Small intestine (tissue), 7 donors: Measurements from ENCODE around the gene MYL5. TPM values are rescaled to one million over a fixed set of nuclear protein-coding genes. Genes with fewer than 3 reads are reported as not detected.

Source experiments
- DNase-seq, 2 donors: peaks; one replicate each; pipeline versions ENCODE4 v3.0.0 to v3.0.0-alpha.2; 2013
- FAIRE-seq: peaks from 2 replicates; lab custom pipeline; 2012; peaks lifted over from hg19 to GRCh38; lab: Jason Lieb, UNC
- H3K27ac ChIP-seq, 3 donors: one replicate each; pipeline ENCODE4 v1.5.1; 2013; ENCODE audit warnings: low read length in 2 of 3, mild to moderate bottlenecking in 2 of 3, control low read depth in 1 of 3, inconsistent platforms in 1 of 3, low read depth in 1 of 3, moderate library complexity in 1 of 3
- H3K27me3 ChIP-seq, 3 donors: one replicate each; pipeline ENCODE4 v1.6.1; 2013; ENCODE audit warnings: low read length in 3 of 3, inconsistent platforms in 1 of 3; ENCODE audit not compliant: control insufficient read depth in 3 of 3, insufficient read depth in 3 of 3
- H3K36me3 ChIP-seq, 3 donors: one replicate each; pipeline ENCODE4 v1.6.1; 2013; ENCODE audit warnings: low read length in 3 of 3, inconsistent platforms in 1 of 3, low read depth in 1 of 3, mild to moderate bottlenecking in 1 of 3, moderate library complexity in 1 of 3; ENCODE audit not compliant: control insufficient read depth in 3 of 3, insufficient read depth in 2 of 3
- H3K4me1 ChIP-seq, 3 donors: one replicate each; pipeline ENCODE4 v1.6.1; 2013; ENCODE audit warnings: low read length in 2 of 3, inconsistent platforms in 1 of 3, low read depth in 1 of 3, mild to moderate bottlenecking in 1 of 3, moderate library complexity in 1 of 3; ENCODE audit not compliant: control insufficient read depth in 3 of 3, insufficient read depth in 2 of 3
- H3K4me3 ChIP-seq, 3 donors: one replicate each; pipeline ENCODE4 v1.5.1; 2013; ENCODE audit warnings: low read length in 3 of 3, control low read depth in 1 of 3, inconsistent platforms in 1 of 3, low read depth in 1 of 3, mild to moderate bottlenecking in 1 of 3, moderate library complexity in 1 of 3
- H3K9me3 ChIP-seq, 2 donors: one replicate each; pipeline ENCODE4 v1.6.1; 2013; ENCODE audit warnings: low read depth in 1 of 2, low read length in 1 of 2; ENCODE audit not compliant: control insufficient read depth in 2 of 2, insufficient read depth in 1 of 2
- WGBS, 3 donors: extraction: QIAGEN DNeasy Blood & Tissue Kit; methylation state at CpG; one replicate each; pipeline ENCODE4 v1.1.7; 2013; 5-methylcytosine and 5-hydroxymethylcytosine counted together
- polyA plus RNA-seq, 4 donors: library from polyadenylated mRNA; stranded (reverse) in 3 of 4; unstranded in 1 of 4; fragments of 200-250 nt in 3 of 4; fragments of 120-200 nt in 1 of 4; gene quantifications; one replicate each; pipeline versions ENCODE4 v1.2.1 to v1.2.3, GENCODE V29; 2013
- donor health status: healthy with polysubstance abuse.
- donor health status: control.
- donor health status: control.
- donor health status: Bipolar disorder and iron deficiency.
- donor health status: healthy.

Gene MYL5
- polyA plus RNA-seq, 4 donors = 36.1 to 316 (median 159) TPM

- Histone ChIP-seq H3K4me1 (no peaks in the 10 kb centered on the region), H3K27me3 (no peaks in the 10 kb centered on the region), H3K36me3 (no peaks in the 10 kb centered on the region), H3K4me3 (no peak overlapping the region), H3K27ac (no peak overlapping the region), H3K9me3 (peaks cover 0 to 13% of the 10 kb centered on the region in 2 donors)
- DNase-seq = no peak
- FAIRE-seq = no peak
- 84 to 88% (median 84%) methylated on average over 21 to 27 of the region's 27 CpGs for WGBS, 3 donors
Observed at GRCh38 chr4:628821-629635, 45.3 kb upstream of the MYL5 start.

- H3K4me3 ChIP-seq = no peak overlapping the region
- no peaks in the 10 kb centered on the region for H3K4me1 ChIP-seq
- peaks cover 0 to 13% of the 10 kb centered on the region in 2 donors for H3K9me3 ChIP-seq
- DNase-seq = no peak
- FAIRE-seq = no peak
- no peaks in the 10 kb centered on the region for H3K36me3 ChIP-seq
- H3K27me3 ChIP-seq = no peaks in the 10 kb centered on the region
- H3K27ac ChIP-seq = no peak overlapping the region
- WGBS, 3 donors = 82 to 88% (median 86%) methylated on average over 9 of the region's 9 CpGs
Observed at GRCh38 chr4:629636-629914, 44.8 kb upstream of the MYL5 start.

GRCh38 chr4:629915-630641, 44.3 kb upstream of the MYL5 start:
- DNase-seq = no peak
- H3K27ac ChIP-seq = no peak overlapping the region
- no peaks in the 10 kb centered on the region for H3K4me1 ChIP-seq
- peaks cover 0 to 13% of the 10 kb centered on the region in 2 donors for H3K9me3 ChIP-seq
- no peaks in the 10 kb centered on the region for H3K36me3 ChIP-seq
- no peak overlapping the region for H3K4me3 ChIP-seq
- no peak for FAIRE-seq
- WGBS, 3 donors = 24 to 52% (median 45%) methylated on average over 20 of the region's 20 CpGs
- H3K27me3 ChIP-seq = no peaks in the 10 kb centered on the region

- Histone ChIP-seq H3K27me3 (no peaks in the 10 kb centered on the region), H3K4me1 (no peaks in the 10 kb centered on the region)
- no peak for FAIRE-seq
Observed at GRCh38 chr4:630656-631055, 43.7 kb upstream of the MYL5 start.

GRCh38 chr4:632196-632790, 42.0 kb upstream of the MYL5 start:
- DNase-seq = no peak
- no peaks in the 10 kb centered on the region for H3K4me1 ChIP-seq
- H3K27me3 ChIP-seq = no peaks in the 10 kb centered on the region
- WGBS, 3 donors = 86 to 91% (median 89%) methylated on average over 16 of the region's 16 CpGs
- no peak overlapping the region for H3K4me3 ChIP-seq
- H3K36me3 ChIP-seq = no peaks in the 10 kb centered on the region
- H3K9me3 ChIP-seq = peaks cover 0 to 13% of the 10 kb centered on the region in 2 donors
- no peak overlapping the region for H3K27ac ChIP-seq
- no peak for FAIRE-seq

More at GRCh38 chr4:630656-631055, 43.7 kb upstream of the MYL5 start:
- 59 to 70% (median 63%) methylated on average over 6 to 9 of the region's 9 CpGs for WGBS, 3 donors
- Histone ChIP-seq H3K36me3 (no peaks in the 10 kb centered on the region), H3K27ac (no peak overlapping the region), H3K4me3 (no peak overlapping the region), H3K9me3 (peaks cover 0 to 13% of the 10 kb centered on the region in 2 donors)
- no peak for DNase-seq

GRCh38 chr4:632926-633325, 41.4 kb upstream of the MYL5 start:
- Histone ChIP-seq H3K27me3 (no peaks in the 10 kb centered on the region), H3K4me1 (no peaks in the 10 kb centered on the region), H3K4me3 (no peak overlapping the region), H3K27ac (no peak overlapping the region), H3K9me3 (peaks cover 0 to 13% of the 10 kb centered on the region in 2 donors), H3K36me3 (no peaks in the 10 kb centered on the region)
- WGBS, 3 donors = 74 to 98% (median 85%) methylated on average over 4 to 6 of the region's 6 CpGs
- DNase-seq = no peak
- no peak for FAIRE-seq

- H3K27me3 ChIP-seq = no peaks in the 10 kb centered on the region
- FAIRE-seq = no peak
Observed at GRCh38 chr4:633406-633805, 40.9 kb upstream of the MYL5 start.

GRCh38 chr4:633976-634598, 40.3 kb upstream of the MYL5 start:
- no peak overlapping the region for H3K27ac ChIP-seq
- no peaks in the 10 kb centered on the region for H3K36me3 ChIP-seq
- H3K27me3 ChIP-seq = no peaks in the 10 kb centered on the region
- no peak overlapping the region for H3K4me3 ChIP-seq
- DNase-seq (no peak), FAIRE-seq (no peak)
- H3K4me1 ChIP-seq = no peaks in the 10 kb centered on the region
- WGBS, 3 donors = 63 to 72% (median 68%) methylated on average over 12 to 15 of the region's 15 CpGs
- peaks cover 0 to 13% of the 10 kb centered on the region in 2 donors for H3K9me3 ChIP-seq

More at GRCh38 chr4:633406-633805, 40.9 kb upstream of the MYL5 start:
- WGBS, 3 donors = 52 to 63% (median 56%) methylated on average over 9 of the region's 9 CpGs
- Histone ChIP-seq H3K27ac (no peak overlapping the region), H3K9me3 (peaks cover 0 to 13% of the 10 kb centered on the region in 2 donors), H3K36me3 (no peaks in the 10 kb centered on the region), H3K4me3 (no peak overlapping the region), H3K4me1 (no peaks in the 10 kb centered on the region)
- no peak for DNase-seq
